CD4-positive, alpha-beta T cell treated with Interferon gamma for 1 hour (primary cell): Measurements from ENCODE around the gene ZNF618.

Source experiments
- DNase-seq: peaks from one replicate; pipeline ENCODE4 v3.0.0-alpha.2; 2020

Gene ZNF618

GRCh38 chr9:114086607-114087006 is 210.5 kb downstream of the ZNF618 start:
- no peak for DNase-seq

GRCh38 chr9:114087721-114088120 is 211.6 kb downstream of the ZNF618 start:
- no peak for DNase-seq

GRCh38 chr9:114088571-114089170 is 212.6 kb downstream of the ZNF618 start:
- DNase-seq, result no peak

GRCh38 chr9:114089206-114089840 is 213.2 kb downstream of the ZNF618 start:
- DNase-seq, result no peak

- DNase-seq, result no peak
Observed at GRCh38 chr9:114090798-114091197, 214.7 kb downstream of the ZNF618 start.

- DNase-seq, result no peak
Observed at GRCh38 chr9:114091711-114092110, 215.6 kb downstream of the ZNF618 start.

GRCh38 chr9:114092336-114092735 is 216.2 kb downstream of the ZNF618 start:
- DNase-seq, result no peak

- DNase-seq, result no peak
Observed at GRCh38 chr9:114093031-114093471, 216.9 kb downstream of the ZNF618 start.

- DNase-seq, result no peak
Observed at GRCh38 chr9:114093761-114094505, 217.8 kb downstream of the ZNF618 start.

- no peak for DNase-seq
Observed at GRCh38 chr9:114094971-114095370, 218.9 kb downstream of the ZNF618 start.

GRCh38 chr9:114096041-114096511 is 220.0 kb downstream of the ZNF618 start:
- no peak for DNase-seq

- DNase-seq, result no peak
Observed at GRCh38 chr9:114096866-114097612, 220.9 kb downstream of the ZNF618 start.

- DNase-seq, result no peak
Observed at GRCh38 chr9:114097613-114098020, 221.5 kb downstream of the ZNF618 start.

GRCh38 chr9:114098021-114098935 is 222.2 kb downstream of the ZNF618 start:
- DNase-seq, result no peak

- no peak for DNase-seq
Observed at GRCh38 chr9:114098936-114099668, 223.0 kb downstream of the ZNF618 start, which contains the start of gene KIF12. TSS of gene KIF12 (minus strand) at chr9:114099292. CDS start at chr9:114099276, 16 bp downstream.

- DNase-seq, result no peak
Observed at GRCh38 chr9:114099669-114100270, 223.7 kb downstream of the ZNF618 start.

GRCh38 chr9:114100536-114100935 is 224.4 kb downstream of the ZNF618 start:
- DNase-seq, result no peak

- DNase-seq, result no peak
Observed at GRCh38 chr9:114102484-114102883, 226.4 kb downstream of the ZNF618 start.

- DNase-seq, result no peak
Observed at GRCh38 chr9:114105236-114105635, 229.1 kb downstream of the ZNF618 start.
